CD4-positive, alpha-beta T cell (primary cell): ENCODE results near the gene NFAM1. TPM values are rescaled to one million over a fixed set of nuclear protein-coding genes. Genes with fewer than 3 reads are reported as not detected.

Experiments used
- ATAC-seq: fragments of 200-7000 bp; cut with Tn5 transposase; one replicate; pipeline ENCODE4 v1.10.0; 2022; ENCODE audit warnings: mild to moderate bottlenecking; ENCODE audit not compliant: poor library complexity
- CTCF ChIA-PET: fragments of 350-600 bp; sonication (Branson Sonifier 250); formaldehyde crosslinking; loops from one replicate; lab custom pipeline; 2021; ENCODE audit warnings: antibody characterized with exemption, inconsistent platforms; lab: Charles Lee
- POLR2A ChIA-PET: fragments of 350-600 bp; sonication (Branson Sonifier 250); formaldehyde crosslinking; loops from one replicate; lab custom pipeline; 2021; ENCODE audit warnings: antibody characterized with exemption, inconsistent platforms; lab: Charles Lee
- DNase-seq, 14 experiments: peaks; one replicate each; pipeline ENCODE4 v3.0.0-alpha.2; 2013 to 2020; ENCODE audit warnings: mixed read lengths in 2 of 14
- H3K27ac ChIP-seq, 2 donors: one replicate each; pipeline versions ENCODE4 v1.5.1 to v1.7.0; 2013; ENCODE audit warnings: low read length in 2 of 2, low read depth in 1 of 2, mild to moderate bottlenecking in 1 of 2
- H3K27me3 ChIP-seq, 2 experiments: 1 replicate in 1 of 2; 2 replicates in 1 of 2; pipeline versions ENCODE4 v1.6.1 to v1.7.0; 2013; ENCODE audit warnings: low read length in 2 of 2, control low read depth in 1 of 2, mild to moderate bottlenecking in 1 of 2, moderate library complexity in 1 of 2; ENCODE audit not compliant: insufficient read depth in 2 of 2, control insufficient read depth in 1 of 2
- H3K36me3 ChIP-seq: one replicate; pipeline ENCODE4 v1.6.1; 2013; ENCODE audit warnings: low read length, control low read depth; ENCODE audit not compliant: insufficient read depth
- H3K4me1 ChIP-seq: one replicate; pipeline ENCODE4 v1.6.1; 2013; ENCODE audit warnings: low read length, control low read depth; ENCODE audit not compliant: insufficient read depth
- H3K4me3 ChIP-seq: one replicate; pipeline ENCODE4 v1.5.1; 2013; ENCODE audit warnings: mild to moderate bottlenecking, low read length, moderate library complexity
- H3K9me3 ChIP-seq, 2 experiments: 1 replicate in 1 of 2; 2 replicates in 1 of 2; pipeline versions ENCODE4 v1.6.1 to v1.7.0; 2013; ENCODE audit warnings: low read length in 2 of 2, mild to moderate bottlenecking in 2 of 2, control low read depth in 1 of 2, moderate library complexity in 1 of 2; ENCODE audit not compliant: control insufficient read depth in 1 of 2, insufficient read depth in 1 of 2
- H3K27ac Mint-ChIP-seq: one replicate; pipeline ENCODE4 v1.8.0; 2020; ENCODE audit warnings: mixed read lengths
- H3K27me3 Mint-ChIP-seq: one replicate; pipeline ENCODE4 v1.8.0; 2021; ENCODE audit warnings: mixed read lengths
- H3K36me3 Mint-ChIP-seq: one replicate; pipeline ENCODE4 v1.8.0; 2021; ENCODE audit warnings: low read depth, mixed read lengths
- H3K4me1 Mint-ChIP-seq: one replicate; pipeline ENCODE4 v1.8.0; 2021; ENCODE audit warnings: low read depth, mixed read lengths
- H3K4me3 Mint-ChIP-seq: one replicate; pipeline ENCODE4 v1.8.0; 2020; ENCODE audit warnings: mild to moderate bottlenecking, mixed read lengths
- H3K9me3 Mint-ChIP-seq: one replicate; pipeline ENCODE4 v1.8.0; 2020; ENCODE audit warnings: mixed read lengths
- CTCF ChIP-seq: fragments of 200-600 bp; IDR thresholded peaks from one replicate; pipeline ENCODE4 v1.8.0; 2022; ENCODE audit warnings: antibody characterized with exemption, mild to moderate bottlenecking
- intact Hi-C, 2 experiments: fragments of 100-400 bp; cut with DNase I in 1 of 2; cut with micrococcal nuclease in 1 of 2; formaldehyde crosslinking; loops; one replicate each; pipeline versions ENCODE4 v1.15.1 to v1.9.0; 2023 to 2025; cut with DNase I, micrococcal nuclease
- total RNA-seq, 174 experiments: library from RNA in 2 of 174; stranded (reverse) in 2 of 174; gene quantifications; one replicate each; pipeline ENCODE4 v1.2.3 and lab custom pipeline; 2021 to 2026

Gene NFAM1
- total RNA-seq, 2 experiments from 2014 or later = 0.34 to 0.38 TPM

DNA sequence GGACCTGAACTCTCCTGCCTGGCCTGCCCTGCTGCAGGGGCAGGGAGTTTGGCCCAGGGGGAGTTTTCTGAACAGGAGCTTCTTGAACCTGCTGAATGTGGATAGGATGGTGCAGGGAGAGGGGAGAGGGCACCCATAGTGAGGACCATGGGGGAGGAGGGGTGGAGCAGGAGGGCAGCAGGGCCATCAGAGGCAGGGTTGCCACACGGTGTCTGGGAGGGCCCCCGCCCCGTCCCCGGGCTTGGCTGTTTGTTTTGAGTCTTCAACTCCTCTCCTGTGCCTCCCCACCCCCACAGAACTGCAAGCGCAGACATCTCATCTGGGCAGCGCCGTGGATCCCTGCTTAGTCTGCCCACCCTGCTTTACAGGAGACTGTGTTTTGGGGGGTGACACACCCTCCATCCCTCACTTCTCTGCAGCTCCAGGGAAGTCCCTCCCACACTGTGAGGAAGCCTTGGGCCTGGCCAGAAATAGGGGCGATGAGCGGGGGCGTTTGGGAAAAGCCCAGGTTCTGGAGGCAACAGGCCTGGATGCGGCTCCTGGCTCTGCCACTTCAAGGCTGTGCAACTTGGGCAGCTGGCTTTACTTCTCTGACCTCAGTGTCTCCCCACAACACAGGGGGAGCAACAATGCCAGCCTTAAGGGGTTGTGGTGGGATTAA, 14.4 kb downstream of the NFAM1 start:
- ChIA-PET CTCF (no interaction called here), POLR2A (no interaction called here)
- H3K36me3 Mint-ChIP-seq = no peaks in the 10 kb centered on the region
- intact Hi-C loops = no loop called here
- no peaks in the 10 kb centered on the region for H3K4me1 Mint-ChIP-seq
- Histone ChIP-seq H3K36me3 (no peaks in the 10 kb centered on the region), H3K4me3 (no peak overlapping the region), H3K27ac (no peak overlapping the region), H3K4me1 (peaks cover 2% of the 10 kb centered on the region), H3K9me3 (no peaks in the 10 kb centered on the region), H3K27me3 (no peaks in the 10 kb centered on the region)
- TF ChIP-seq CTCF = no peak
- H3K4me3 Mint-ChIP-seq = no peak overlapping the region
- ATAC-seq (no peak), DNase-seq (no peak)
- H3K27me3 Mint-ChIP-seq = no peaks in the 10 kb centered on the region
- no peak overlapping the region for H3K27ac Mint-ChIP-seq
- H3K9me3 Mint-ChIP-seq = no peaks in the 10 kb centered on the region

GRCh38 chr22:42416671-42417230, 15.5 kb downstream of the NFAM1 start:
- H3K9me3 ChIP-seq = no peaks in the 10 kb centered on the region
- H3K27ac Mint-ChIP-seq = no peak overlapping the region
- ATAC-seq (no peak), DNase-seq (no peak)
- H3K36me3 ChIP-seq = no peaks in the 10 kb centered on the region
- intact Hi-C loops = no loop called here
- H3K4me1 ChIP-seq = peaks cover 2% of the 10 kb centered on the region
- TF ChIP-seq CTCF = no peak
- no peaks in the 10 kb centered on the region for H3K27me3 ChIP-seq
- ChIA-PET POLR2A (no interaction called here), CTCF (no interaction called here)
- no peak overlapping the region for H3K4me3 Mint-ChIP-seq
- H3K27me3 Mint-ChIP-seq = no peaks in the 10 kb centered on the region
- H3K36me3 Mint-ChIP-seq = no peaks in the 10 kb centered on the region
- no peak overlapping the region for H3K27ac ChIP-seq
- no peak overlapping the region for H3K4me3 ChIP-seq
- no peaks in the 10 kb centered on the region for H3K9me3 Mint-ChIP-seq
- no peaks in the 10 kb centered on the region for H3K4me1 Mint-ChIP-seq

DNA sequence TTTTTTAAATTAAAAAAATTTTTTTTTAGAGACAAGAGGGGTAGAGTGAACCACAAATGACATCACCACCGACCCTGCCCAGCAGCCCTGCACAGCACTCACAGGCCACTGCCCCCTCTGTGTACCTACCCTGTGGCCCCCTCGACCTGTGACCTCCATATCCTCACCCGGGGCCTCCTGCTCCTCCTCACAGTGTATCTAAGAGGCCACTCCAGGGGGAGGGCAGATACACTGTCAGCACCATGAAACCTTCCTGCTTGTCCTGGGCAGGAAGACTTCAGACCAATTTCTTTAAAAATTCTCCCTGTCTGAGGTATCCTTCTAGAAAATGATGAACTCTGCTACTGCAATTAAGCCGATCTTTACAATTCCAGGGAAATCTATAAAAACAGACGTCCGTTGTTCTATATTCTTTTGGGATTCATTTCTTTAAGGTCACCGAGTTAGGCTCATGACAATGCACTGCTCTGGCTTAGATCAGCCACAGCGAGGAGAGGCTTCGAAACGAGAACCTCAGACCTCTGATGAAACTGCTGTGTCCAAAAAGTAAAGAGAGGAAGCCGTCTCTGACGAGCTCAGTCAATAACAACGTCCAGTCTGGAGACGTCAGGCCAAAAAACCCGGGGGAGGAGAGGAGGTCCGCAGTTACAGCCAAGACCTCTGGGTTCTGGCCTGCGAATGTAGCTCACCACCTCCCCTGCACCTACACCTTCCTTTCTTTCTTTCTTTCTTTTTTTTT, 17.5 kb downstream of the NFAM1 start:
- H3K27me3 Mint-ChIP-seq = no peaks in the 10 kb centered on the region
- no peak for TF ChIP-seq CTCF
- H3K4me3 Mint-ChIP-seq = no peak overlapping the region
- intact Hi-C loops = no loop called here
- ChIA-PET CTCF (no interaction called here), POLR2A (no interaction called here)
- no peak overlapping the region for H3K27ac ChIP-seq
- H3K36me3 Mint-ChIP-seq = no peaks in the 10 kb centered on the region
- no peak overlapping the region for H3K4me3 ChIP-seq
- ATAC-seq (no peak), DNase-seq (no peak)
- no peaks in the 10 kb centered on the region for H3K9me3 ChIP-seq
- H3K27ac Mint-ChIP-seq = no peak overlapping the region
- H3K4me1 Mint-ChIP-seq = no peaks in the 10 kb centered on the region
- H3K4me1 ChIP-seq = peaks cover 2% of the 10 kb centered on the region
- H3K9me3 Mint-ChIP-seq = no peaks in the 10 kb centered on the region
- H3K27me3 ChIP-seq = no peaks in the 10 kb centered on the region
- no peaks in the 10 kb centered on the region for H3K36me3 ChIP-seq
